ENCODE measurements around the gene KATNA1.
"Not testable (repeated sequence)": the region's sequence is repeated elsewhere in the genome, so short reads cannot be mapped to it uniquely, and the experiment has no call there.

- TF ChIP-seq CTCF (conservative IDR thresholded peaks at IDR 0.05); ZFX (IDR thresholded peaks at IDR 0.05): not testable (repeated sequence)
These were observed 23.8 kb upstream of the KATNA1 start for GRCh38 chr6:149672265-149672664.

Data from C4-2B (cell line).